IPS-18c (cell line): ENCODE data around the gene ATP7B.
"Not testable (repeated sequence)": the region's sequence is repeated elsewhere in the genome, so short reads cannot be mapped to it uniquely, and the experiment has no call there.

Experiments used
- H3K4me3 ChIP-seq: 2 replicates; pipeline ENCODE4 v1.7.0; 2013; ENCODE audit warnings: low read depth, mild to moderate bottlenecking, low read length, moderate library complexity; ENCODE audit not compliant: insufficient read depth
- H3K9me3 ChIP-seq: one replicate; pipeline ENCODE4 v1.6.1; 2013; ENCODE audit warnings: mild to moderate bottlenecking, low read length, moderate library complexity; ENCODE audit not compliant: control insufficient read depth, insufficient read depth

Gene ATP7B

GRCh38 chr13:52010890-52011631 lies at the start of gene ATP7B:
TSS of gene ATP7B (minus strand) at chr13:52011450. CDS start at chr13:52011337, 113 bp downstream.
- Histone ChIP-seq H3K4me3 (peak within 1 kb of the TSS; percentile 96), H3K9me3 (peaks cover 4% of the 10 kb centered on the region)

GRCh38 chr13:52053460-52053859 lies 42.2 kb upstream of the ATP7B start:
- Histone ChIP-seq H3K4me3 (no peak overlapping the region), H3K9me3 (no peaks in the 10 kb centered on the region)

GRCh38 chr13:52051400-52051799 lies 40.1 kb upstream of the ATP7B start:
- Histone ChIP-seq H3K9me3 (no peaks in the 10 kb centered on the region), H3K4me3 (no peak overlapping the region)

- Histone ChIP-seq H3K4me3 (no peak overlapping the region), H3K9me3 (no peaks in the 10 kb centered on the region)
These were observed 37.3 kb upstream of the ATP7B start for GRCh38 chr13:52048516-52048915.

- Histone ChIP-seq H3K9me3 (no peaks in the 10 kb centered on the region), H3K4me3 (no peak overlapping the region)
These were observed 36.2 kb upstream of the ATP7B start for GRCh38 chr13:52047463-52047862.

- Histone ChIP-seq H3K4me3 (no peak overlapping the region), H3K9me3 (no peaks in the 10 kb centered on the region)
These were observed 32.4 kb upstream of the ATP7B start for GRCh38 chr13:52043675-52044074.

GRCh38 chr13:52036037-52036436 lies 24.8 kb upstream of the ATP7B start:
- Histone ChIP-seq H3K4me3 (no peak overlapping the region), H3K9me3 (no peaks in the 10 kb centered on the region)

GRCh38 chr13:52034616-52035226 lies 23.5 kb upstream of the ATP7B start:
- Histone ChIP-seq H3K4me3 (no peak overlapping the region), H3K9me3 (no peaks in the 10 kb centered on the region)

GRCh38 chr13:52033039-52033438 lies 21.8 kb upstream of the ATP7B start:
- Histone ChIP-seq H3K9me3 (no peaks in the 10 kb centered on the region), H3K4me3 (no peak overlapping the region)

GRCh38 chr13:52030401-52030800 lies 19.2 kb upstream of the ATP7B start:
- not testable (repeated sequence) for H3K4me3 ChIP-seq, H3K9me3 ChIP-seq

- peaks cover 4% of the 10 kb centered on the region for H3K9me3 ChIP-seq
- H3K4me3 ChIP-seq, result no peak overlapping the region
These were observed 18.3 kb upstream of the ATP7B start for GRCh38 chr13:52029569-52029968.

GRCh38 chr13:52027832-52028231 lies 16.6 kb upstream of the ATP7B start:
- H3K9me3 ChIP-seq, result peaks cover 4% of the 10 kb centered on the region
- no peak overlapping the region for H3K4me3 ChIP-seq

- Histone ChIP-seq H3K4me3 (no peak overlapping the region), H3K9me3 (peaks cover 4% of the 10 kb centered on the region)
These were observed 15.0 kb upstream of the ATP7B start for GRCh38 chr13:52026246-52026626.

- Histone ChIP-seq H3K9me3 (peaks cover 4% of the 10 kb centered on the region), H3K4me3 (no peak overlapping the region)
These were observed 14.4 kb upstream of the ATP7B start for GRCh38 chr13:52025475-52026245.

GRCh38 chr13:52024481-52024880 lies 13.2 kb upstream of the ATP7B start, which contains the start of gene UTP14C:
TSS of gene UTP14C (plus strand) at chr13:52024691. CDS start at chr13:52028805, 4,114 bp downstream.
- Histone ChIP-seq H3K4me3 (no peak within 1 kb of the TSS), H3K9me3 (peaks cover 4% of the 10 kb centered on the region)

GRCh38 chr13:52022356-52022755 lies 11.1 kb upstream of the ATP7B start:
- Histone ChIP-seq H3K9me3 (peaks cover 4% of the 10 kb centered on the region), H3K4me3 (no peak overlapping the region)

- Histone ChIP-seq H3K9me3 (peaks cover 2% of the 10 kb centered on the region), H3K4me3 (no peak overlapping the region)
These were observed 8.9 kb upstream of the ATP7B start for GRCh38 chr13:52020191-52020590.

GRCh38 chr13:52016296-52016695 lies 5.0 kb upstream of the ATP7B start:
- H3K9me3 ChIP-seq, result peaks cover 2% of the 10 kb centered on the region
- H3K4me3 ChIP-seq, result no peak overlapping the region
